HG03066 (cell line): Measurements from ENCODE around the gene CAPN5.

Experiments used
- ATAC-seq: cut with Tn5 transposase; IDR thresholded peaks from one replicate; pipeline ENCODE4 v1.9.1; 2021; ENCODE audit warnings: low read depth; ENCODE audit not compliant: unreplicated experiment

CAPN5 gene

DNA sequence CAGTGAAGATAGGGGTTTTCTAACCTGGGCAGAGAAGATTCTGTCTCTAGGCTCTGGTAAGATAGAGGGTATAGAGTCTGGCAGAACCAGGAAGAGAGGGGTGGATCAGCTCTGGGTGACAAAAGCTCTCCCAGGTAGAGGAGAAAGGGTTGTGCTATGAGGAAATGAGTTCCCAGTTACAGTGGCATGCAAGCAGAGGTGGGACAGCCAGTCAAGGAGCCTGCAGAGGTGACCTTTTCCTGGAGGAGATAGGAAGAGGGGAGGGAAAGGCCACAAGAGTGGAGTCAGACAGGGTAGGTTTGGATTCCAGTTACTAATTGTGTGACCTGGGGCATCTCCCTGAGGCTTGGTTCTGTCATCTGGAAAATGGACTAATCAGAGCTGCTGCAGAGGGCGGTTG, 3.4 kb upstream of the CAPN5 start:
- ATAC-seq: no peak

DNA sequence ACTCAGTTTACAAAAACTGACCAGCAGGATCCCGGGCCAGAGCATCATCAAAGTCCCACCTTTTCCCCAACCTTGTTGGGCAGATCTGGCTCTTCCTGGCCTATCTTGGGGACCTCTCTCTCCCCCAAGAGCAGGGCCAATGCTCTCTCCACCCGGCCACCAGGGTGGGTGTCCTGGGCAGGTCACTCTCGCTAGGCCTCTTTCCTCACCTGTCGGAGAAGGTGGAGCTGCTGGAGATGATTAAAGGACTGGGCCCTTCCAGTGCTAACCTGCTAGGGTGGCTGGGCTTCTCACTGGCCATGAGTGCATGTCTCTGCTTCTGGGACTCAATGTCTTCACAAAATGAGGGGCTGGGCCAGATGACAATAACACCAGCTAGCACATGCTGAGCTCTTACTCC, 2.9 kb upstream of the CAPN5 start:
- no peak for ATAC-seq

DNA sequence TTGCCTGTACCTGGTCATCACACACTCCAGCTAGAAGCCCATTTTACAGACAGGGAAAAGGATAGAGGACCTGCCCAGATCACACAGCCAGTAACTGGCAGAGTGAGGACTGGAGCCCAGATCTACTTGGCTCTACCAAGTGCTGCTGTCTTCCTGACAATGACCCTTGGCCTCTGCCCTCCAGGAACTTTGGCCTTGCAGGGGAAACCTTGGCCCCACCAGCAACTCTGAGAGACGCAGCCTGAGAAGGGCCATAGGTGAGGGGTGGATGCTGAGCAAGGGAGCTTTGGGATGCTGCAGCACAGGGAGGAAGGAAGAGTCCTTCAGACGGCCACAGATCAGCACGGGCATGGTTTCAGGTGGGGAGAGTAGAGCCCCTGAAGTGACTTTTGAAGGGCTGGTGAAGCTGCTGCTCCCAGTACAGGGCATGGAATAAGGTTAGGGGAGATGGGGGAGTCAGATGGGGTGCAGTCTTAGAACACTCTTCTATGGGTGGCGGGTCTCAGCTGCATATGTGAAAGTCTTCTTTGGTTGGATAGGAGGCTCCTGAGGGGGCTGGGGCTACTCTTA, 2.0 kb upstream of the CAPN5 start:
- no peak for ATAC-seq

DNA sequence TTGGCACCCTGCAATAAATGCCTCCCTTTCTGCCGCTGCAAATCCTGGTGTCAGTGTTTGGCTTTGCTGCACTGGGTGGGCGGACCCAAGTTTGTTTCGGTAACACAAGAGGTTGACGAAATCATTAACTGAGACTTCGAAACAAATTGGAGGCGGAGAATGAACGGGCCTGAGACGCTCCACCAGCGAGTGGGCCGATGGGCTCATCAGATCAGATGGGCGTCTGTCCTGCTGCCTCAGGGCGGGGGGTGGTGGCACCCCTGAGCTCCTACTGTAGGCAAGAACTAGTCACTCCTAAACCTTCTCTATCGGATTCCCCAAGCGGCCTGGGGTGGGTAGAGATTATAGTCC, 918 bp upstream of the CAPN5 start:
- no peak for ATAC-seq

DNA sequence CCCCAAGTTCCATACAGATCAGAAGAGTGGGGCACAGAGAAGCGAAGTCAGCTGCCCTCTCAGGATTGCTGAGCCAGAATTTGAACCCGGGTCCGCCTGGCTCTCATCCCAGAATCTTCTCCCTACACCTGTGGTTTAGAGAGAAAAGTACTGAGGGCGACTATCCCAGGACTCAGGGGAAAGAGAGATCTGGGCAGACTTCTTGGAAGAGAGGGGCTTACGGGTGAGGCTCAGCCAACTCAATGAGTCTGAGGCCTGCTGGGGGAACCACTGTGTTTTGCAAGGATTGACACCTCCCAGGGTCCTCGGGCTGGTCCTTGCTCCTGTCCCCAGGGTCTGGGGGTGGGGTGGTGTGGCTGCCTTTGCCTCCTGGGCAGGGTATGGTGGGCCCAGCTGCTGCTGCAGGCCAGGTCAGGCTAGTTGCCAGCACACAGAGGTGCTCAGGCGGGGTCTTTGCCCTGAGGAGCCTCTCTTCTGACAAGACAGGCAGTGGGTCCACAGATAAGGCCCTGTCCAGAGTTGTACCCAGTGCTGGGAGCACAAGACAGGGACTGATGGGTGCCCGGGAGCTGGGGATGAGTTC, 1.2 kb downstream of the CAPN5 start:
- ATAC-seq: no peak

DNA sequence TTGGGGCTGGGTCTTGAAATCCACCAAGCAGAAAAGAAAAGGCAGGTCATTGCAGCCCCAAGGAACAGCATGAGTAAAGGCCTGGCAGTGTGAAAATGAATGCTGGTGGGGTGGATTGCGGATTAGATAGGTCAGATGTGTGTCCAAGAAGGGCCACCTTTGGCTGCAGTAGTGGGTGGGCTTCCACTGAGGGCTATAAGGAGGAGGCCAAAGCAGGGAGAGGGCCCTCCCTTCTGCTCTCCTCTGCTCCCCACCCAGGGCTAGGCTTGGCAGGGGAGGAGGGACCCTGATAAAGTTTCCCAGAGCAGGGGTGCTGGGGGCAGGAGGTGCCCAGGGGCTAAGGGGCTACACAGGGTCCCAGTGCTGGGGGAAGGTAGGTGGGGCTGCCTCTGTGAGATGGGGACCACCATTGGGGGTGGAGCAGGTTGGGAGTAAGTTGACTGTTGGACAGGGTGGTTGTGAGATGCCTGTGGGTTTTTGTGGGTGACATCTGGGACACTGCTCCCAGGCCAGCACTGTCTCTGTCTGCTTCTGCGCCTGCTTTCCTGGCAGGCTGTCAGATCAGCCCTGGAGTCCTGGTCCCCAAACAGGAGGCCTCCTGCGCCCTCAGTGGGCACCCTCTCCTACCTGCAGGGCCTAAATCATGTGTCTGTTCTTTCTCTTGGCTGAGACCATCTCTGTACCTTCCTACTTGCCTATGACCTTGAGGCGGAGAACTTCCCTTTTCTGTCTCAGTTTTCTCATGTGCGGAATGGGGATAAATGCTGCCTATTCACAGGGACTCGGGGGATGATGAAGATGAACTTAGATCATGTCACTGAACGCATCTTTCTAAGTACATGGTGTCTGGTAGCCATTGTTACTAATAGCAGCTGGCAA, 1.9 kb downstream of the CAPN5 start:
- no peak for ATAC-seq

DNA sequence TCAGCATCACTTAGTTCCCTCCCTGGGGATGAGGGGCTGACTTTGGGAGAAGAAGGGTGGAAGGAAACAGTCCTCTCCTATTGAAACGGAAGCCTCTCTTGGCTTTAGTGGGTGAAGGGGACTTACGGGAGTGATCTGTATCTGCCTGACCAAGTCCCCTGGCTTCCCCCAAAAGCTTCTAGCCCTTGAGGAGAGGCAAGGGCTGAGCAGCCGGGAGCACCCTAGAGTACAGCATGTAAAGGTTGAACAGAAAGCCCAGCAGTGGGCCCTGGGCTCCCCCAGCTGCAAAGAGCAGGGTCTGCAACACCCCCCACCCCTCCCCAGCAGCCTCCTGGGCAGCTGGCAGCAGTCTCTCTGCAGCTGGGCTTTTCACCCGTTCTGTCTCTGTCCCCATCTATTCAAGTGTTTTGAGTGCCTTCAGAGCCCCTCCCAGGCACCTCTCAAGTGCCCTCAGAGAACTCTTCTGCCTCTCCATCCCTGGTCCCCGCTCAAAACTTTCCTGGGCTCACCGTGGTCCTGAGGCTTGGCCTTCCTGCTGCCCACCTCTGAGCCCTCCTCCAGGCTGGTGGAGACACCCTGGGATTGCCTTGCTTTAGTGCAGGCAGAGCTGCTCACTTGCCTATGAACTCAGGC, 2.7 kb downstream of the CAPN5 start:
- no peak for ATAC-seq

DNA sequence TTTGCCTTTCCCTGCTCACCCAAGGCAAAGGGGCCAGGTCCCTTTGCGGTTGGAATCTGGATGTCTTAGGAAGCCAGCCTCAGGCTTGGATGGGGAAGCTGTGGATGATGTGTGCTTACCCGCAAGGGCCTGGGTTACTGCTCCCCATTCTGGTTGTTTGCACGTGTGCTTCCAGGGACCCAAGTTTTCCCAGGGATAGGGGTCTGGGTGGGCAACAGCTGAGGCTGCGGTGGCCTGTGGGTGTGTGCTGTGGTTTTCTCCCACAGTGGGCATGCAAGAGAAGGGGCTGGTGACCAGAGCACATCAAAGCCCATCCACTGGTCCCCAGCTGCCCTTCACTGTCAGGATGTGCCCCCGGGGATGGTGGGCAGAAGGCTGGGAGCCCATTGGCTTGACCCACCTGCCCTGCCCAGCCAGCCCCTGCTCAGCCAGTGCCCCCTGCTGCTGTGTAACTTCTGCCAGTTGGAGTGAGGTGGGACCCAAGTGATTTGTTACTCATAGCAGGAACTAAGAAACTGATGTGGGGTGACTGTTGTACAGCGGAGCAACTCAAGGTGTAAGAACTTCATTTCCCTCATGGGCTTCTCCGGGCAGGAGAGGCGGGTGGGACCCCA, 3.3 kb downstream of the CAPN5 start:
- no peak for ATAC-seq

DNA sequence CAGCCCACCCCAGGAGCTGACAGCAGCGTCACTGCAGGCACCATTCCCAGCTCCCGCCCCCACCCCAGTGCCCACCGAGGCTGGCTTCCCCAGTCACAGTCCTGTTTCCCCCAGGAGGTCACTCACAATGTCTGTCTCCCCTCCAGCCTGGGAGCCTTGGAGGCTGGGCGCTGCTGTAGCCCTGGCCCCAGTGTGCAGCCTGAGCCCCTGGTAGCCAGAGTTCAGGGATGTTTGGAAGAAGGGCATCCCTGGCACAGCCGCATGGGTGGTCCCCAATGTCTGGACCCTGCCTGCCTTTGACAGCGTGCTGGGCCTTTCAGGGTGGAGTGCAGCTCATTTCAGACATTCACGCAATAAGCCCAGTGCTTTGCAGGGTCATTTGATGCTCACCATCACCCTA, 4.3 kb downstream of the CAPN5 start:
- ATAC-seq: no peak

DNA sequence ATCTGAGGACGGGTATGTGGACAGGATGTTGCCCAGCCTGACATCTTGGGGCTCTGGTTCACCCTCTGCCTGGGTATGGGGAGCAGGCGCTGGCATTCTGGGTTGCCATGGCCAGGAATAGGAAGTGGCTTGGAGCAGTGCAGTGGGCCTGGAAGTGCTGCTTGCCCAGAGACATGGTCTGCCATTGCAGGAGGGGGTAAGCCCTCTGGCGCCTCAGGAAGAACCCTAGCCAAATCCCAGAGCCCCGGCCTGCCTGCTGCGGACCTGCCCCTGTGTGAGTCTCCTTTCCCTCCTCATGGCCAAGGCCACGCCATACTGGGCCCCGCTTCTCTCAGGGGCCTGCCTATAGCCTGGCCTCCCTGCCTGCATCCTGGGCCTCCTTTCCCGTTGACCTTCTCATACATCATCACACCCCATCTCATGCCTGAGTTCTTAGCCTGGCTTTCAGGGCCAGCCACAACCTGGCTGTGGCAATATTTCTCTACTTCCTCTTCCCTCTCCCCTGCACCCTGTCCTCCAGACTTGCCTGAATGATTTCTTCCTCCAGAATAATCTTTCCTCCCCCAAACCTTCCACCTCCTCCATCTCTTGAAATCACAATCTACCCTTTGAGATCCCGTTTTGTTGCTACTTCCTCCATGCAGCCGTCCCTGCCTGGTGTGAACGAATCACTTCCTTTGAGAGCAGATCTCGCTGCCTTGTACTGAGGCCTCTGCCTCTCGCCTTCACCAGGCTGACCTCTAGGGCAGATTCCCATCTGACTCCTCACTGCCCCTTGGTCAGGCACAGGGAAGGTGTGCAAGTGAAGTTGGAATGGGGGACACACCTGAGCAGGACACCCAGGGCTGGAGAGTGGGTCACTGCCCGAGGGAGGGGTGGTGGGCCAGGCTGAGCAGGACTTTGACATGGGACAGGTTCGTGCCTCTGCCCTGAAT, 5.2 kb downstream of the CAPN5 start:
- ATAC-seq: no peak

DNA sequence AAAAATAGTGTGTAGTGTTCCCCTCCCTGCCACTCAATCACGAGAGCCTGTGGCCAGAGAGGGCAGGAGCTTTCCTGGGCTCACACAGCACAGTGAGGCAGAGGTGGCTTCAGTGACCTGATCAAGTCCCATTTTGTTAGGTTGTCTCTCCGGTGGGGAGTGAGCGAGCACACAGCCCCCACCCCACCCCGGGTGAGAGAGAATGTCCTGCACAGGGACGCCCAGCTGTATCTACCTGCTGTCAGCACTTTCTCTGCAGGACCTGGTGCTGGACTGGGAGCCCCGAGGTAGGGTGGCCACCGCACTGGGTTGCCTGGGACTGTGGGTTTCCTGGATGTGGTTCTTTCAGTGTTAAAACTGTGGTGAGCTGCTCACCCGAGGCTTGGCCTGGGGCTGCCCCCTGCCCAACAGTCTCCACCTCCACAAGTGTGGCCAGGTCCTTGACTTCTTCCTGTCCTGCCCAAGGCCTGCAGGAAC, 6.1 kb downstream of the CAPN5 start:
- ATAC-seq: no peak

DNA sequence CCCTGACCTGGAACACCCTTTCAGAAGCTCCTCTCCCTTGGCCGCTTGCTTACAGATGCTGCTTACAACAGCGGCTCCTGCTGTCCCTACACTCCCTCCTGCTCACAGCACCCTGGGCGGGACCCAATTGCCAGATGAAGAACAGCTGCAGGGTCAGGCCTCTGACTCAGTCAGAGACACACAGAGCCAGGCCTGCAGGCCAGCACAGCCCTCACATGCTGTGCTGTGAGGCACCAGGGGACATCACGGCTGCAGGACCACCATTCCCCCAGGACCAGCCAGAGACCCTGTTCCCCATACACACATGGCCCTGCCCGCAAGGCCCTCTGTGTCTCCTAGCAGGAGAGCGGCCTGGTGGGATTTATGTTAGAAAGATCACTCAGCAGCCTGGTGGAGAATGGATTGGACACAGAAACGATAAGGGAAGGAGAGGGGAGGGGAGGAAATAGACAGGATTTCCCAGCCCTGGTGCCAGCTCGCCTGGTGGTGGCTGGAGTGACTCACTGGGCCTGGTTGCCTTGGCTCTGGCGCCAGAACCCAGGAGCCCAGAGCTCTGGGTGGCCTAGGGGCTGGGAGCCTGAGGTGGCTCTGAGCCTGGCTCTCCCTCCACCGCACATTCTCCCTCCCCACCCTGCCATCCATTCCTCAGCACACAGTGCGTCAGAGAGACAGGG, 6.7 kb downstream of the CAPN5 start:
- no peak for ATAC-seq

DNA sequence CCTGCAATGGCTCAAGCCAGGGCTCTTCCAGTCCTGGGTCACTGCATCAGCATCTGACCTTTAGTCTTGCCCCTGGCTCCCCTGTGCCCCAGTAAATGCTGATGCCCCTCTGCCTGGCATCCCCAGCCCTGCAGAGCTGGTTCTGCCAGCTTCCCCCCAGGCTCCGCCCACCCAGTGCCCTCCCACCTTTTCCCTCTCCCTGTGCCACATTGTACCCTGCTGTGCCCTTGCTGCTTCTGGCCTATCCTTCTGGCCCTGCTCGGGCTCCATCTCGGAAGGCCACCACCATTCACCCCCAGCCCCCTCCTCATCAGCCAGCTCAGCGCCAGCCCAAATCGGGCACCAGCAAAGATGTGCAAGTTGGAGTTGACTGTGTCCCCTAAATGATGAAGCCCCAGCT, 7.4 kb downstream of the CAPN5 start:
- no peak for ATAC-seq

DNA sequence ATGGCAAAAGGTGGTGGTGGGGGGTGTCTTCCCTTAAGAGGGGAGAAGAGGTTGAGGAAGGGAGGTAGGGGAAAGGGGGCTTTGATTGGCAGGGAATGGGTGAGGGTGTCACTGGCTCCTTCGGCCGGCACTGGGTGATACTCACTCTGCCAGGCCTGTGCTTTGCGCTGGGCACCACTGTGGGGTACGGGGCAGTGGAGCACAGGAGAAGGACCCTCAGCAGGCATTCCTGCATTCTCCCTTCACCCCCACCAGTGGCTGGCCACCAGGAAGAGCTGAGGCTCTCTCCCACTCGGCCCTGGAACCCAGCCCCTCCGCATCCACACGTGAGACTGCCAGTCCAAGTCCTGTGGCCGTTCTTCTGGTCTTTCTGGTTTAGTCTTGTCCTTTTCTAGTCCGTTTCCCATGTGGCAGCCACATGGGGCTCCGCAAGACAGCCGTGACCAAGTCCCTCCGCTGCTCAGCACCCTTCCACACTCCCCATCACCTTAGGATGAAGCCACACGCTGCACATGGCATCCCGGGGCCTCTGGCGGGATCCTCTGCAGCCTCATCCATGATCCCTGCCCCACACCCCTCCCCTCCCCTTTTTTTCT, 8.0 kb downstream of the CAPN5 start:
- no peak for ATAC-seq

DNA sequence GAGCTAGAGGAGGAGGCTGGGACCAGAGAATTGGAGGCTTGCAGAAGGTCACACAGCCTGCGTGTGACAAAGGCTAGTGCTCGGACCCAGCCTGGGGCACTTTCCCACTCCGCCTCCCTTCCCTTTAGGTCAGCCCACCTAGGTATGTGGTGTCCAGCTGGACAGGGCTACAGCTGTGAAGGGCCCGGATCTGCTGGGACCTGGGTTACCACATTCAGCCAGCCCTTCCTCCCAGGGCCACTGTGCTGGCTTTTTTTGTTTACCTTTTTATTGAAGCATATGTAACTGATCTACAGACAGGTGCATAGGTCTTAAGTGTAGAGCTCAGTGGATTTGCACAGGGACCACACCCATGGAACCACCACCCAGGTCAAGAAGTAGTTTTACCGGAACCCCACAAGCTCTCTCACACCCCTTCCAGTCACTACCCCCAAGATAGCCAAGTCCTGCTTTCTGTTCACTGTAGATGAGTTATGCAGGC, 8.7 kb downstream of the CAPN5 start:
- ATAC-seq: no peak

DNA sequence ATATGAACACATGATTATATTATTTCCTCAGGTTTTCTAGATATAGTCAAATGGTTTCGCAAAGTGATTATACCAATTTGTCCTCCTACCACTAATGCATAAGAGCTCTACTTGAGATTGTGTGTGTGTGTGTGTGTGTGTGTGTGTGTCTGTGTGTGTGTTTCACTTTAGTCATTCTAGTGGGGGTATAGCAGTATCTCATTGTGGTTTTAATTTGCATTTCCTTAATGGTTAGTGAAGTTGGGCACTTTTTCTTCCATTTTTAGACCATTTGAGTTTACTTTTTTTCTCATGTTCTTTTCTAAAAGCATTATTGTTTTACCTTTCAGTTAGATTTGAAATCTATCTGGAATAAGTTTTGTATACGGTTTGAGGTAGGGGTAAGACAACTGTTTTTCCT, 12.9 kb downstream of the CAPN5 start:
- ATAC-seq: no peak

DNA sequence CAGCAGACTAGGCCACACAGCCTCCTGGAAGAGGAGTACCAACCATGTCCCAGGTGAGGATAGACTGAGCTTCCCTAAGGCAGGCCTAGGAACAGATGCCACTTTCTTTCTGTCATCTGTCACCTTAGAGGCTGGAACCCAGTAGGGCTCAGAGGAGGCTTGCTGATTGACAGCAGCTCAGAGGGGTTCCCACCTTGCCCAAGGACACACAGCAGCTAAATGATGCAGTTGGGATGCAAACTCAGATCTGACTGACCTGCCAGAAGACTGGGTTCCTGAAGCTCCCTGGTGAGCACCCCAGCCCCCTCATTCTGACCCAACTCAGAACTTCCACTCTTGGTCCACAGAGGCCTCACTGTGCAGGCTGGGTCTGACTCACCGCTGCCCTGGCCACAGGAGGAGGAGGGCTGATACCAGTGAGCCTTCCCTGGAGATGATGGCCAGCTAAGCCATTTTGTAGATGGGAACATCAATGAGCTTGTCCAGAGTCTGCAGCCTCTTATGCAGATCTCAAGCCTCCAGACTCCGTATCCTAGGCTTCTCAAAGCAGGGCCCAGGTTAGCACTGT, 14.0 kb downstream of the CAPN5 start:
- ATAC-seq: no peak

DNA sequence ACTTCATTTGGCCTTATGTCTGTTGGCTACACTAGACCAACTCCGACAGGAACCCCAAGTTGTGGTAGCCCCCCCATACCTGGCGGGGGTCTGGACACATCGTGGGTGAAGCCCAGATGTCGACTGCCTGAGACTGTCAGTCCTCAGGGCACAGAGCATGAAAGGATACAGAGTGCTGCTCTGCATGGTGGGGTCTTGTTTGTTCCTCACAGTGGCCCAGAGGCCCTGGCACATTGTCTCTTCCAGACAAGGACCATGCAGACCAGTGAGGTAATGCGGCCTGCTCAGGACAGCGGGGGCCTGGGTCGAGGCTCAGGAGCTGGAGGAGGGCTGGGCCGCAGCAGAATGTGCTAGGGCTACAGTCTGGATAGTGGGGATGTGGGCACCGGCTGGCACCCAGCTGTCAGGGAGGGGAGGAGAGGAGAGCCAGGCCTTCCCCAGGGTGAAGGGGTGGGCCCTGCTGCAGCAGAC, 14.6 kb downstream of the CAPN5 start:
- ATAC-seq: no peak
